ENCODE results near the gene DPF3.

DPF3 gene

GRCh38 chr14:72845196-72845595 lies 48.7 kb downstream of the DPF3 start:
- POLR2A ChIA-PET, result no interaction called here

GRCh38 chr14:72844524-72844923 lies 49.4 kb downstream of the DPF3 start:
- DNase-seq (ENCODE audit: extremely low spot score), result no peak
- POLR2A ChIA-PET, result no interaction called here
- CTCF ChIA-PET, result no interaction called here
- TF ChIP-seq NFRKB (IDR thresholded peaks at IDR 0.05) (no peak), SUZ12 (IDR thresholded peaks at IDR 0.05) (no peak), FOXM1 (IDR thresholded peaks at IDR 0.05; ENCODE audit: borderline replicate concordance) (no peak), LEF1 (IDR thresholded peaks at IDR 0.05; ENCODE audit: borderline replicate concordance) (no peak), SP1 (IDR thresholded peaks at IDR 0.05) (no peak), PKNOX1 (IDR thresholded peaks at IDR 0.05) (no peak), CTBP1 (IDR thresholded peaks at IDR 0.05; ENCODE audit: borderline replicate concordance) (no peak), FOXK2 (IDR thresholded peaks at IDR 0.05) (no peak), ELF4 (IDR thresholded peaks at IDR 0.05) (no peak), BHLHE40 (IDR thresholded peaks at IDR 0.05; ENCODE audit: borderline replicate concordance) (no peak), L3MBTL2 (conservative IDR thresholded peaks at IDR 0.05) (no peak), ARNT (IDR thresholded peaks at IDR 0.05) (no peak), HDGF (IDR thresholded peaks at IDR 0.05; ENCODE audit: borderline replicate concordance) (no peak)

More at GRCh38 chr14:72845196-72845595, 48.7 kb downstream of the DPF3 start:
- CTCF ChIA-PET, result no interaction called here
- DNase-seq (ENCODE audit: extremely low spot score), result no peak
- TF ChIP-seq NFRKB (IDR thresholded peaks at IDR 0.05), result no peak

- ChIA-PET POLR2A (no interaction called here), CTCF (no interaction called here)
- no peak for TF ChIP-seq CTBP1 (IDR thresholded peaks at IDR 0.05; ENCODE audit: borderline replicate concordance)
- TF ChIP-seq ZNF384 (IDR thresholded peaks at IDR 0.05), result no peak
- TF ChIP-seq NFRKB (IDR thresholded peaks at IDR 0.05), result no peak
- TF ChIP-seq SP1 (IDR thresholded peaks at IDR 0.05), result no peak
- TF ChIP-seq ARNT (IDR thresholded peaks at IDR 0.05), result no peak
- no peak for TF ChIP-seq FOXM1 (IDR thresholded peaks at IDR 0.05; ENCODE audit: borderline replicate concordance)
- no peak for DNase-seq (ENCODE audit: extremely low spot score)
Measured at GRCh38 chr14:72839753-72840607, 53.9 kb downstream of the DPF3 start.

GRCh38 chr14:72839351-72839750 lies 54.5 kb downstream of the DPF3 start:
- DNase-seq (ENCODE audit: extremely low spot score), result no peak
- ChIA-PET POLR2A (no interaction called here), CTCF (no interaction called here)
- TF ChIP-seq NFRKB (IDR thresholded peaks at IDR 0.05) (no peak), TARDBP (IDR thresholded peaks at IDR 0.05) (no peak), SP1 (IDR thresholded peaks at IDR 0.05) (no peak), SUZ12 (IDR thresholded peaks at IDR 0.05) (no peak), FOXK2 (IDR thresholded peaks at IDR 0.05) (no peak), FOXA1 (IDR thresholded peaks at IDR 0.05) (no peak), ARNT (IDR thresholded peaks at IDR 0.05) (no peak), BHLHE40 (IDR thresholded peaks at IDR 0.05; ENCODE audit: borderline replicate concordance) (no peak), ELF4 (IDR thresholded peaks at IDR 0.05) (no peak), FOXM1 (IDR thresholded peaks at IDR 0.05; ENCODE audit: borderline replicate concordance) (no peak)

GRCh38 chr14:72836085-72836484 lies 57.8 kb downstream of the DPF3 start:
- TF ChIP-seq FOXA1 (IDR thresholded peaks at IDR 0.05) (no peak), SUZ12 (IDR thresholded peaks at IDR 0.05) (no peak), SP1 (IDR thresholded peaks at IDR 0.05) (no peak), ELF4 (IDR thresholded peaks at IDR 0.05) (no peak), BHLHE40 (IDR thresholded peaks at IDR 0.05; ENCODE audit: borderline replicate concordance) (no peak), ARNT (IDR thresholded peaks at IDR 0.05) (no peak), LEF1 (IDR thresholded peaks at IDR 0.05; ENCODE audit: borderline replicate concordance) (no peak), L3MBTL2 (conservative IDR thresholded peaks at IDR 0.05) (no peak), TARDBP (IDR thresholded peaks at IDR 0.05) (no peak), FOXM1 (IDR thresholded peaks at IDR 0.05; ENCODE audit: borderline replicate concordance) (no peak), PKNOX1 (IDR thresholded peaks at IDR 0.05) (no peak), FOXK2 (IDR thresholded peaks at IDR 0.05) (no peak), ZNF384 (IDR thresholded peaks at IDR 0.05) (no peak), NFRKB (IDR thresholded peaks at IDR 0.05) (no peak)
- ChIA-PET POLR2A (no interaction called here), CTCF (no interaction called here)
- no peak for DNase-seq (ENCODE audit: extremely low spot score)

- ChIA-PET CTCF (no interaction called here), POLR2A (no interaction called here)
- TF ChIP-seq PKNOX1 (IDR thresholded peaks at IDR 0.05), result no peak
- TF ChIP-seq BHLHE40 (IDR thresholded peaks at IDR 0.05; ENCODE audit: borderline replicate concordance), result no peak
- no peak for TF ChIP-seq FOXK2 (IDR thresholded peaks at IDR 0.05)
- no peak for TF ChIP-seq CTBP1 (IDR thresholded peaks at IDR 0.05; ENCODE audit: borderline replicate concordance)
- TF ChIP-seq SUZ12 (IDR thresholded peaks at IDR 0.05), result no peak
- no peak for TF ChIP-seq HDGF (IDR thresholded peaks at IDR 0.05; ENCODE audit: borderline replicate concordance)
- TF ChIP-seq ELF4 (IDR thresholded peaks at IDR 0.05), result no peak
- TF ChIP-seq FOXA1 (IDR thresholded peaks at IDR 0.05), result no peak
- no peak for TF ChIP-seq SP1 (IDR thresholded peaks at IDR 0.05)
- TF ChIP-seq ARNT (IDR thresholded peaks at IDR 0.05), result no peak
- TF ChIP-seq TARDBP (IDR thresholded peaks at IDR 0.05), result no peak
- TF ChIP-seq NFRKB (IDR thresholded peaks at IDR 0.05), result no peak
- TF ChIP-seq ZNF384 (IDR thresholded peaks at IDR 0.05), result no peak
- no peak for TF ChIP-seq L3MBTL2 (conservative IDR thresholded peaks at IDR 0.05)
- no peak for TF ChIP-seq LEF1 (IDR thresholded peaks at IDR 0.05; ENCODE audit: borderline replicate concordance)
- no peak for DNase-seq (ENCODE audit: extremely low spot score)
Measured at GRCh38 chr14:72833174-72833573, 60.7 kb downstream of the DPF3 start.

All from HEK293T (cell line).